Adrenal gland (tissue), 12 donors: ENCODE data around the gene MAN1C1. TPM values are rescaled to one million over a fixed set of nuclear protein-coding genes. Genes with fewer than 3 reads are reported as not detected.

Experiments
- DNase-seq, 7 donors: peaks; one replicate each; pipeline ENCODE4 v3.0.0-alpha.2; 2019 to 2020
- H3K27ac ChIP-seq, 5 donors: fragments of 200-600 bp; sonication (generic) in 4 of 5; 1 replicate in 3 of 5; 2 replicates in 2 of 5; pipeline versions ENCODE4 v1.5.1 to v1.8.0; 2016 to 2020; ENCODE audit warnings: mild to moderate bottlenecking in 1 of 5
- H3K27me3 ChIP-seq: fragments of 200-600 bp; 2 replicates; pipeline ENCODE4 v1.8.0; 2021
- H3K36me3 ChIP-seq, 2 donors: fragments of 200-600 bp; replicated peaks in 1 of 2; 1 replicate in 1 of 2; 2 replicates in 1 of 2; pipeline versions ENCODE4 v1.5.1 to v1.8.0; 2018 to 2022
- H3K4me1 ChIP-seq, 2 donors: fragments of 200-600 bp; replicated peaks in 1 of 2; 1 replicate in 1 of 2; 2 replicates in 1 of 2; pipeline versions ENCODE4 v1.5.1 to v1.8.0; 2018 to 2021
- H3K4me3 ChIP-seq, 4 donors: fragments of 200-600 bp; sonication (generic) in 3 of 4; one replicate each; pipeline ENCODE4 v1.5.1; 2016 to 2018
- H3K9me3 ChIP-seq, 3 donors: fragments of 200-600 bp; sonication (generic) in 1 of 3; replicated peaks in 1 of 3; 1 replicate in 2 of 3; 2 replicates in 1 of 3; pipeline versions ENCODE4 v1.5.1 to v1.8.0; 2016 to 2021
- POLR2A ChIP-seq, 2 donors: fragments of 450-650 bp; IDR thresholded peaks; one replicate each; pipeline ENCODE4 v1.6.1; 2017; ENCODE audit warnings: antibody characterized with exemption in 2 of 2, mild to moderate bottlenecking in 2 of 2, moderate library complexity in 1 of 2
- WGBS, 4 donors: extraction: QIAGEN DNeasy Blood & Tissue Kit in 2 of 4; methylation state at CpG; one replicate each; pipeline versions ENCODE4 v1.1.5 to v1.1.7; 2013 to 2017; 5-methylcytosine and 5-hydroxymethylcytosine counted together
- intact Hi-C, 2 donors: fragments of 100-400 bp; cut with DNase I; formaldehyde crosslinking; loops; one replicate each; pipeline versions ENCODE4 v1.14.1 to v1.15.0; 2022 to 2023
- polyA plus RNA-seq, 3 donors: library from polyadenylated mRNA; stranded (reverse); fragments of 200-250 nt in 2 of 3; fragments of 350-450 nt in 1 of 3; fragmentation: Illumina TruSeq in 1 of 3; extraction: RNeasy Lipid Tissue Mini Kit (QIAGEN cat#74804) in 1 of 3; gene quantifications; one replicate each; pipeline ENCODE4 v1.2.3, GENCODE V29; 2013 to 2014
- total RNA-seq, 9 donors: library from RNA; depleted of rRNA in 4 of 9; stranded (reverse); fragments of >200 nt in 4 of 9; fragments of 120-200 nt in 1 of 9; fragmentation: NEBNext Ultra II Directional in 1 of 9; extraction: Animal tissue kit (Norgen Biotek cat#: 25700) in 1 of 9; gene quantifications; one replicate each; pipeline versions ENCODE4 v1.1.0 to v1.2.4, GENCODE V29; 2013 to 2023
- TF ChIP-seq, protein P1 (sequence below), 6 experiments: fragments of 450-650 bp in 4 of 6; fragments of 200-600 bp in 2 of 6; sonication (generic) in 1 of 6; IDR thresholded peaks; 1 replicate in 5 of 6; 2 replicates in 1 of 6; pipeline versions ENCODE4 v1.5.1 to v1.8.0; 2016 to 2021; ENCODE audit warnings: antibody characterized with exemption in 6 of 6, mild to moderate bottlenecking in 2 of 6, moderate library complexity in 1 of 6
- donor health status: healthy with polysubstance abuse.
- donor health status: Bipolar disorder and iron deficiency.
- donor health status: DM: yes; HTN: yes; CAD: no.
- donor health status: DM: no; HTN: no; CAD: no.
- donor health status: DM: no; HTN: no; CAD: no.
- donor health status: DM: yes; HTN: yes; CAD: no.

MAN1C1 gene
- total and polyA plus RNA-seq, 12 donors: 2.7 to 58.7 (median 27.7) TPM

DNA sequence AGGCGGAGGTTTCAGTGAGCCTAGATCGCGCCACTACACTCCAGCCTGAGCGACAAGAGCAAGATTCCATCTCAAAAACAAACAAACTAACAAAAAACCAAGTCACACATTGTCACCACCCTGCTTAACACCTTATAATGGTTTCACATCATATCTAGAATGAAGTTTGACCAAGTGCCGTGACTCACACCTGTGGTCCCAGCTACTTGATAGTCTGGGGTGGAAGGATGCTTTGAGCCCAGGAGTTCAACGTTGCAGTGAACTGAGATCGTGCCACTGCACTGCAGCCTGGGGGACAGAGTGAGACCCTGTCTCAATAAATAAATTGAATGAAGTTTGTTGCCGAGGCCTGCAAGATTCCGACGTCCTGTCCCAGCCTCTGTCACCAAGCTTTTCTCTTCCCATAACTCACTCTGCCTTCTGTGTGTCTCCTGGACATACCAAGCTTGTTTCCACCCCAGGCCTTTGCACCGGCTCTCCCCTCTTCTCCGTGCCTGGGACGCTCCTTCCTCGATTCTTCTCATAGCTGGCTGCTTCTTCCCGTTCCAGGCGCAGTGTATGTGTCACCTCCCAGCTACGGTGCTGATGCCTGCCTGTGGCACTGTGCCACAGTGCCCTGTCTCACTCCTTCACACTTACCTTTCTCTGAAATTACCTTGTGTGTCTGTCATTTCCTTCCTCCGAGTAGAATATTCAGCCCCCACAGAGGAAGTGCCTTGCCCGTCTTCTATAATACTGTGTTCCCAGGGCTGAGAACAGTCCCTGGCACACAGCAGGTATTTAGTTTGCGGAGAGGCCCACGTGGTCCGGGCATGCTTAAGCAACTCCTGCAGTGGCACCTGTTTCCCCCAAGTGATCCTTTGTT is 179.6 kb downstream of the MAN1C1 start:
- TF ChIP-seq POLR2A (IDR thresholded peaks at IDR 0.05): no peak
- TF ChIP-seq, protein P1, sequence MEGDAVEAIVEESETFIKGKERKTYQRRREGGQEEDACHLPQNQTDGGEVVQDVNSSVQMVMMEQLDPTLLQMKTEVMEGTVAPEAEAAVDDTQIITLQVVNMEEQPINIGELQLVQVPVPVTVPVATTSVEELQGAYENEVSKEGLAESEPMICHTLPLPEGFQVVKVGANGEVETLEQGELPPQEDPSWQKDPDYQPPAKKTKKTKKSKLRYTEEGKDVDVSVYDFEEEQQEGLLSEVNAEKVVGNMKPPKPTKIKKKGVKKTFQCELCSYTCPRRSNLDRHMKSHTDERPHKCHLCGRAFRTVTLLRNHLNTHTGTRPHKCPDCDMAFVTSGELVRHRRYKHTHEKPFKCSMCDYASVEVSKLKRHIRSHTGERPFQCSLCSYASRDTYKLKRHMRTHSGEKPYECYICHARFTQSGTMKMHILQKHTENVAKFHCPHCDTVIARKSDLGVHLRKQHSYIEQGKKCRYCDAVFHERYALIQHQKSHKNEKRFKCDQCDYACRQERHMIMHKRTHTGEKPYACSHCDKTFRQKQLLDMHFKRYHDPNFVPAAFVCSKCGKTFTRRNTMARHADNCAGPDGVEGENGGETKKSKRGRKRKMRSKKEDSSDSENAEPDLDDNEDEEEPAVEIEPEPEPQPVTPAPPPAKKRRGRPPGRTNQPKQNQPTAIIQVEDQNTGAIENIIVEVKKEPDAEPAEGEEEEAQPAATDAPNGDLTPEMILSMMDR (IDR thresholded peaks at IDR 0.05): no peak
- H3K27ac ChIP-seq: no peak overlapping the region
- no peak overlapping the region for H3K4me3 ChIP-seq
- H3K36me3 ChIP-seq: no peaks in the 10 kb centered on the region
- intact Hi-C loops: loop anchor here (2.0 to 10.0 kb wide), 3 partner anchors 91 to 184 kb away; no protein-coding TSS in a partner anchor
- H3K27me3 ChIP-seq: no peaks in the 10 kb centered on the region
- DNase-seq: no peak
- 76 to 81% (median 79%) methylated on average over 22 of the region's 22 CpGs for WGBS, 4 donors
- H3K4me1 ChIP-seq: peaks cover 0 to 13% of the 10 kb centered on the region in 2 donors
- H3K9me3 ChIP-seq: no peaks in the 10 kb centered on the region

DNA sequence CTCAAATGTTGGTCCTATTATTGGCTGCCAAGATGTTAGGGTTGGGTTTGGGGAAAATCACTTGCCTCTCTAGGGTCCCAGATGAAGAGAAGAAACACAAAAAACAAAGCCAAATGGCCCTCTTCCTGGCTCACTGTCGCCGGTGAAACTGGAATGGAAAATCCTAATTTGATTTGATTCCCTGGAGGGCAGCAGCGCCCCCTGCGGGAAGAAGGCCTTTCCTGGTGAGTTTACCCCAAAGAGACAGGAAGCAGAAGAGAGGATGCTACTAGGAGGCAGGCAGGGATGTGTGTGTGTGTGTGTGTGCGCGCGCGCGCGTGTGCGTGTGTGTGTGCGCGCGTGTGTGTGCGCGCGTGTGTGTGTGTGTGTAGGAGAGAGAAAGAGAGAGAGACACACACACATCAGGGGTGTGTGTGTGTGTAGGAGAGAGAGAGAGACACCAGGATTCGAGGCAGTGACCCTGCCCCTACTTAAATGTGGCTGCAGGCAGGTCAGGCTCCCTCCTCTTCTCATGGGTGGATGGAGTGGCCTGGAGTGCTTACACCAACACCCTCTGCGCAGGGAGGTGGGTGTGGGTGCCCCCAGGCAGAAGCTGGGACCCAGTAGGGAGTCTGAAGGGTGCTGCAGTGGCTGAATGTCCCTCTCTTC is 180.3 kb downstream of the MAN1C1 start:
- Histone ChIP-seq H3K27ac (peak overlapping the region in 1 of 5 donors; percentile 20), H3K27me3 (no peaks in the 10 kb centered on the region), H3K36me3 (no peaks in the 10 kb centered on the region), H3K4me3 (no peak overlapping the region), H3K4me1 (peaks cover 0 to 20% of the 10 kb centered on the region in 2 donors), H3K9me3 (no peaks in the 10 kb centered on the region)
- no peak for TF ChIP-seq POLR2A (IDR thresholded peaks at IDR 0.05)
- TF ChIP-seq, protein P1 (IDR thresholded peaks at IDR 0.05): peak; percentile 69 to 91 (median 87)
- intact Hi-C loops: loop anchor here (2.0 to 10.0 kb wide), 3 partner anchors 92 to 185 kb away; no protein-coding TSS in a partner anchor
- WGBS, 4 donors: 4 to 13% (median 8%) methylated on average over 14 to 19 of the region's 19 CpGs
- peak; percentile 84 to 96 (median 89) for DNase-seq

- DNase-seq: peak in 3 of 7 donors; percentile 50 to 65 (median 53)
- Histone ChIP-seq H3K9me3 (no peaks in the 10 kb centered on the region), H3K27ac (no peak overlapping the region), H3K4me1 (peaks cover 0 to 28% of the 10 kb centered on the region in 2 donors), H3K4me3 (no peak overlapping the region), H3K36me3 (no peaks in the 10 kb centered on the region), H3K27me3 (no peaks in the 10 kb centered on the region)
- no peak for TF ChIP-seq POLR2A (IDR thresholded peaks at IDR 0.05)
- TF ChIP-seq, protein P1 (IDR thresholded peaks at IDR 0.05): peak in 5 of 6 experiments; percentile 41 to 52 (median 43)
- WGBS, 4 donors: 70 to 88% (median 73%) methylated on average over 1 to 8 of the region's 8 CpGs
- intact Hi-C loops: loop anchor here (2.0 to 10.0 kb wide), 3 partner anchors 93 to 186 kb away; no protein-coding TSS in a partner anchor
These were observed 181.3 kb downstream of the MAN1C1 start for GRCh38 chr1:25797939-25798338.
